Hepatocyte (in vitro differentiated cells): ENCODE data around the gene SYNDIG1.

Experiments used
- EZH2 ChIP-seq: fragments of 200-600 bp; sonication (generic); IDR thresholded peaks from 2 replicates; pipeline ENCODE4 v1.6.1; 2016; ENCODE audit warnings: antibody characterized with exemption, mild to moderate bottlenecking, borderline replicate concordance
- EZH2phosphoT487 ChIP-seq: fragments of 200-600 bp; sonication (generic); IDR thresholded peaks from one replicate; pipeline ENCODE4 v1.6.1; 2018; ENCODE audit warnings: antibody characterized with exemption, mild to moderate bottlenecking, low read depth, moderate library complexity; ENCODE audit not compliant: unreplicated experiment, severe bottlenecking
- TF ChIP-seq, protein P1 (sequence below): fragments of 200-600 bp; sonication (generic); IDR thresholded peaks from 2 replicates; pipeline ENCODE4 v1.5.1; 2016; ENCODE audit warnings: antibody characterized with exemption, mild to moderate bottlenecking; ENCODE audit not compliant: poor library complexity

DNA sequence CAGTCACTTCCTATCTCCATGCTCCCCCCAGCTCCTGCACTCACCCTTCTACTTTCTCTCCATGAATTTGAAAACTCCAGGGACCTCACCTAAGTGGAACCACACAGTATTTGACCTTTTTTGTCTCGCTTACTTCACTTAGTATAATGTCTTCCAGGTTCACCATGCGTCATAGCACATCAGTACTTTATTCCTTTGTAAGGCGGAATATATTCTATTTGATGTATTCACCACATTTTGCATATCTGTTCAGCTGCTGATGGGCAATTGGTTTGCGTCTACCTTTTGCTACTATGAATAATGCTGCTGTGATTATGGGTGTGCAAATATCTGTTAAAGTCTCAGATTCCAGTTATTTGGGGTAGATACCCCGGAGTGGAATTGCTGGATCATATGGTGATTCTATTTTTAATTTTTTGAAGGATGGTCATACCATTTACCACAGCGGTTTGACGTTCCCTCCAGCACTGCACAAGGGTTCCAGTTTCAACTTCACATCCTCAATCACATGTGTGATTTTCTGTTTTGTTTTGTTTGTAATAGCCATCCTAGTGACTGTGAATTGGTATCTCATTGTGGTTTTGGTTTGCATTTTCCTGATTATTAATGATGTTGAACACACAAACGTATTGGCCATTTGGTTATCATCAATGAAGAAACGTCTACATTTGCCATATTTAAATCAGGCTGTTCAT is 20.3 kb upstream of the SYNDIG1 start:
- TF ChIP-seq, protein P1, sequence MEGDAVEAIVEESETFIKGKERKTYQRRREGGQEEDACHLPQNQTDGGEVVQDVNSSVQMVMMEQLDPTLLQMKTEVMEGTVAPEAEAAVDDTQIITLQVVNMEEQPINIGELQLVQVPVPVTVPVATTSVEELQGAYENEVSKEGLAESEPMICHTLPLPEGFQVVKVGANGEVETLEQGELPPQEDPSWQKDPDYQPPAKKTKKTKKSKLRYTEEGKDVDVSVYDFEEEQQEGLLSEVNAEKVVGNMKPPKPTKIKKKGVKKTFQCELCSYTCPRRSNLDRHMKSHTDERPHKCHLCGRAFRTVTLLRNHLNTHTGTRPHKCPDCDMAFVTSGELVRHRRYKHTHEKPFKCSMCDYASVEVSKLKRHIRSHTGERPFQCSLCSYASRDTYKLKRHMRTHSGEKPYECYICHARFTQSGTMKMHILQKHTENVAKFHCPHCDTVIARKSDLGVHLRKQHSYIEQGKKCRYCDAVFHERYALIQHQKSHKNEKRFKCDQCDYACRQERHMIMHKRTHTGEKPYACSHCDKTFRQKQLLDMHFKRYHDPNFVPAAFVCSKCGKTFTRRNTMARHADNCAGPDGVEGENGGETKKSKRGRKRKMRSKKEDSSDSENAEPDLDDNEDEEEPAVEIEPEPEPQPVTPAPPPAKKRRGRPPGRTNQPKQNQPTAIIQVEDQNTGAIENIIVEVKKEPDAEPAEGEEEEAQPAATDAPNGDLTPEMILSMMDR: no peak
- TF ChIP-seq EZH2phosphoT487: no peak
- no peak for TF ChIP-seq EZH2
